H1 (cell line): Measurements from ENCODE around the gene PCDHA13. TPM values are rescaled to one million over a fixed set of nuclear protein-coding genes. Genes with fewer than 3 reads are reported as not detected.

Experiments used
- ASH2L ChIP-seq: fragments of 200-600, 300-600 bp; sonication (generic); IDR thresholded peaks from one replicate; pipeline ENCODE4 v1.7.1; 2017; ENCODE audit warnings: low read length
- BRCA1 ChIP-seq: IDR thresholded peaks from 2 replicates; pipeline ENCODE4 v1.6.1; 2012; ENCODE audit warnings: low read depth, low read length, improper control_type of control experiment
- CBX8 ChIP-seq: fragments of 300-800, 300-1000 bp; sonication (generic); IDR thresholded peaks from 2 replicates; pipeline ENCODE4 v1.7.1; 2016; ENCODE audit warnings: low read depth, low read length, borderline replicate concordance
- CREB1 ChIP-seq: IDR thresholded peaks from 2 replicates; pipeline ENCODE4 v1.6.1; 2012; ENCODE audit warnings: inconsistent platforms
- KDM4A ChIP-seq: IDR thresholded peaks from one replicate; pipeline ENCODE4 v1.7.1; 2012; ENCODE audit warnings: low read depth, mild to moderate bottlenecking, moderate library complexity, low read length, inconsistent platforms; ENCODE audit not compliant: severe bottlenecking
- RAD21 ChIP-seq, 2 experiments: IDR thresholded peaks in 1 of 2; conservative IDR thresholded peaks in 1 of 2; 2 replicates each; pipeline ENCODE4 v1.6.1; 2011; ENCODE audit warnings: low read depth in 2 of 2, low read length in 2 of 2, improper control_type of control experiment in 1 of 2, inconsistent platforms in 1 of 2, mild to moderate bottlenecking in 1 of 2, moderate library complexity in 1 of 2
- RBBP5 ChIP-seq: IDR thresholded peaks from 2 replicates; pipeline ENCODE4 v1.7.1; 2012; ENCODE audit warnings: low read depth, mild to moderate bottlenecking, inconsistent platforms, low read length, moderate library complexity, borderline replicate concordance
- SIN3A ChIP-seq, 2 experiments: IDR thresholded peaks in 1 of 2; conservative IDR thresholded peaks in 1 of 2; 2 replicates each; pipeline ENCODE4 v1.6.1; 2011 to 2012; ENCODE audit warnings: low read length in 2 of 2, improper control_type of control experiment in 1 of 2, low read depth in 1 of 2, mild to moderate bottlenecking in 1 of 2
- SP4 ChIP-seq: IDR thresholded peaks from 2 replicates; pipeline ENCODE4 v1.6.1; 2012; ENCODE audit warnings: low read length, inconsistent platforms
- SUZ12 ChIP-seq: fragments of 200-600 bp; sonication (generic); IDR thresholded peaks from 2 replicates; pipeline ENCODE4 v1.6.1; 2012; ENCODE audit warnings: mild to moderate bottlenecking, inconsistent platforms, low read length, moderate library complexity, mixed read lengths
- TAF1 ChIP-seq: IDR thresholded peaks from 2 replicates; pipeline ENCODE4 v1.6.1; 2011; ENCODE audit warnings: mild to moderate bottlenecking, low read depth, low read length
- TAF7 ChIP-seq: optimal IDR thresholded peaks from 2 replicates; pipeline ENCODE3; 2011; ENCODE audit warnings: low read depth, mild to moderate bottlenecking, inconsistent platforms, low read length, moderate library complexity, borderline replicate concordance
- TBP ChIP-seq: IDR thresholded peaks from 2 replicates; pipeline ENCODE4 v1.6.1; 2011; ENCODE audit warnings: low read depth, low read length, improper control_type of control experiment
- polyA plus RNA-seq, 7 experiments: library from polyadenylated mRNA; depleted of rRNA in 3 of 7; stranded (reverse) in 5 of 7; unstranded in 2 of 7; fragments of >200 nt in 5 of 7; fragments of 200-250 nt in 2 of 7; gene quantifications; 1 replicate in 5 of 7; 2 replicates in 1 of 7; 4 replicates in 1 of 7; pipeline versions ENCODE4 v1.2.1 to v1.2.3, GENCODE V29; 2011 to 2013; ENCODE audit warnings: missing spikeins in 2 of 7, mixed read lengths in 2 of 7
- total RNA-seq: library from RNA; stranded (reverse); fragmentation: NEBNext Ultra II Directional; extraction: Animal tissue kit (Norgen Biotek cat#: 25700); gene quantifications from 2 replicates; pipeline ENCODE4 v1.2.1, GENCODE V29; 2021
- TF ChIP-seq, protein P1 (sequence below): IDR thresholded peaks from 2 replicates; pipeline ENCODE4 v1.6.1; 2012; ENCODE audit warnings: inconsistent platforms
- TF ChIP-seq, protein P2 (sequence below): IDR thresholded peaks from 2 replicates; pipeline ENCODE4 v1.6.1; 2012; ENCODE audit warnings: inconsistent platforms

PCDHA13 gene
- total and polyA plus RNA-seq, 2 of the 8 experiments (the other 6 are each of a cell fraction or from before 2014, with no cell fraction given): 1.2 to 1.3 TPM

DNA sequence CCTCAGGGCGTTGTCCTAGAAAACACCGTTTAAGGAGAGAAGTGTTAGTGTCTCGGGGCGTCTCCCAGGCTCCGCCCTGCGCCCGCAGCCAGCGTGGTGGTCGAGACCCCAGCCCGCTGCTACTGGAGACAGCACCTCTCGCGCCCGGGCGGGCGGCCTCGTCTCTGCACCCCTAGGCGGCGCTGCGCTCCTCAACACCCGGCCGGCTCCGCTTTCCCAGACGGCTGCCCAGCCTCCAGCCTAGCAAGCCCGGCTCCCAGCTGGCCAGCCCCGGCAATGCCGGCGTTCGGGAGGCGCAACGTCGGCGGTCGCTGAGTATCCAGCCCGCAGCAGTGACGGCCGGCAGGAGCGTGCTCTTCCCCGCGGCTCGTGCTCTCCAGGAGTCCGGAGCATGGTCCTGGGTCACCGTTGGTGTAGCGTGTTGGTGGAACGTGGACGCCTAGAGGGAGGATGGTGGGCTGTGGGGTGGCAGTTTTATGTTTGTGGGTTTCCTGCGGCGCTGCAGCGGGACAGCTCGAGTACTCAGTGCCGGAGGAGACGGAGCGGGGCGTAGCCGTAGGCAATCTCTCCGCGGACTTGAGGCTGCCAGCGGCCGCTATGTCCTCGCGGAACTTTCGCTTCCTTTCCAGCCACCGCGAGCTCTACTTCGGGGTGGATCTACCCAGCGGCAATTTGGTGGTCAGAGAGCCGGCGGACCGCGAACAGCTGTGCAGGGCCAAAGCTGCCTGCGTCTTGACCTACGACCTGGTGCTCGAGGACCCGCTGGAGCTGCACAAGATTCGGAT is 44.7 kb downstream of the PCDHA13 start (continued):
- TF ChIP-seq BRCA1 (no peak), CREB1 (peak; percentile 51; the same call in 1 of the 2 replicates), ASH2L (peak; percentile 71), RBBP5 (peak; percentile 83; the same call in 1 of the 2 replicates), SUZ12 (peak; percentile 25; the same call in 1 of the 2 replicates), TBP (peak; percentile 74), KDM4A (peak; percentile 57), CBX8 (no peak), SP4 (peak; percentile 50; the same call in 1 of the 2 replicates), TAF7 (peak; percentile 32), RAD21 (IDR thresholded peaks at IDR 0.05 in 1 of 2, conservative IDR thresholded peaks at IDR 0.05 in 1 of 2; ENCODE audit: low read depth in 2 of 2, low read length in 2 of 2) (peak; percentile 80 to 89), SIN3A (conservative IDR thresholded peaks at IDR 0.05 in 1 of 2, IDR thresholded peaks at IDR 0.05 in 1 of 2; ENCODE audit: low read depth in 1 of 2, low read length in 2 of 2) (peak; percentile 73 to 81; a peak in 3 of 4 replicates), TAF1 (peak; percentile 72)
- TF ChIP-seq, protein P1, sequence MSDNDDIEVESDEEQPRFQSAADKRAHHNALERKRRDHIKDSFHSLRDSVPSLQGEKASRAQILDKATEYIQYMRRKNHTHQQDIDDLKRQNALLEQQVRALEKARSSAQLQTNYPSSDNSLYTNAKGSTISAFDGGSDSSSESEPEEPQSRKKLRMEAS: peak; percentile 84
- TF ChIP-seq, protein P2, sequence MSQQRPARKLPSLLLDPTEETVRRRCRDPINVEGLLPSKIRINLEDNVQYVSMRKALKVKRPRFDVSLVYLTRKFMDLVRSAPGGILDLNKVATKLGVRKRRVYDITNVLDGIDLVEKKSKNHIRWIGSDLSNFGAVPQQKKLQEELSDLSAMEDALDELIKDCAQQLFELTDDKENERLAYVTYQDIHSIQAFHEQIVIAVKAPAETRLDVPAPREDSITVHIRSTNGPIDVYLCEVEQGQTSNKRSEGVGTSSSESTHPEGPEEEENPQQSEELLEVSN: peak; percentile 30; the same call in 1 of the 2 replicates
